ENCODE results near the gene SNTG2. TPM values are rescaled to one million over a fixed set of nuclear protein-coding genes. Genes with fewer than 3 reads are reported as not detected.
"Not testable (repeated sequence)": the region's sequence is repeated elsewhere in the genome, so short reads cannot be mapped to it uniquely, and the experiment has no call there.

Gene SNTG2
- total RNA-seq, 4 donors from 2014 or later: 1.7 to 5.9 (median 2.0) TPM; not detected in 1

DNA sequence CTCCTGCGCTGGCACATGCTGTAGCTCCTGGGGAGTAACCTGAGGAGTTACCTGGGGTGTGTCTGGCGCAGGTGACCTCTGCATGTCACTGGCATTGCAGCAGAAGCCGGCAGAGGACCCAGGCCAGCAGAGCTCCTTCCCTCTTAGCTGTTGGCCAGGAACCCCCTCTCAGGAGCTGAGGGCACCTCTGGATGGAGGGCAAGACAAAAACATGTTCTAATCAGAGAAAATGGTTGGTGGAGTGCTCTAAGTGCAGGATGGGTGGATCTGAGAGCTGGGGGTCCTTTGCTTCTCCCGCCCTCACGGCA lies 44.9 kb upstream of the SNTG2 start:
- no peaks in the 10 kb centered on the region for H3K36me3 ChIP-seq
- H3K27me3 ChIP-seq: peaks cover 0 to 12% (median 0%) of the 10 kb centered on the region in 4 donors
- TF ChIP-seq POLR2A (IDR thresholded peaks at IDR 0.05): no peak
- TF ChIP-seq, protein P1, sequence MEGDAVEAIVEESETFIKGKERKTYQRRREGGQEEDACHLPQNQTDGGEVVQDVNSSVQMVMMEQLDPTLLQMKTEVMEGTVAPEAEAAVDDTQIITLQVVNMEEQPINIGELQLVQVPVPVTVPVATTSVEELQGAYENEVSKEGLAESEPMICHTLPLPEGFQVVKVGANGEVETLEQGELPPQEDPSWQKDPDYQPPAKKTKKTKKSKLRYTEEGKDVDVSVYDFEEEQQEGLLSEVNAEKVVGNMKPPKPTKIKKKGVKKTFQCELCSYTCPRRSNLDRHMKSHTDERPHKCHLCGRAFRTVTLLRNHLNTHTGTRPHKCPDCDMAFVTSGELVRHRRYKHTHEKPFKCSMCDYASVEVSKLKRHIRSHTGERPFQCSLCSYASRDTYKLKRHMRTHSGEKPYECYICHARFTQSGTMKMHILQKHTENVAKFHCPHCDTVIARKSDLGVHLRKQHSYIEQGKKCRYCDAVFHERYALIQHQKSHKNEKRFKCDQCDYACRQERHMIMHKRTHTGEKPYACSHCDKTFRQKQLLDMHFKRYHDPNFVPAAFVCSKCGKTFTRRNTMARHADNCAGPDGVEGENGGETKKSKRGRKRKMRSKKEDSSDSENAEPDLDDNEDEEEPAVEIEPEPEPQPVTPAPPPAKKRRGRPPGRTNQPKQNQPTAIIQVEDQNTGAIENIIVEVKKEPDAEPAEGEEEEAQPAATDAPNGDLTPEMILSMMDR (IDR thresholded peaks at IDR 0.05): no peak
- no peak overlapping the region for H3K27ac ChIP-seq
- intact Hi-C loops (cut with DNase I): no loop called here
- no peaks in the 10 kb centered on the region for H3K4me1 ChIP-seq
- no peaks in the 10 kb centered on the region for H3K9me3 ChIP-seq
- no peak for DNase-seq
- H3K4me3 ChIP-seq: no peak overlapping the region
- 81 to 82% methylated on average over 3 of the region's 5 CpGs for WGBS, 2 donors

DNA sequence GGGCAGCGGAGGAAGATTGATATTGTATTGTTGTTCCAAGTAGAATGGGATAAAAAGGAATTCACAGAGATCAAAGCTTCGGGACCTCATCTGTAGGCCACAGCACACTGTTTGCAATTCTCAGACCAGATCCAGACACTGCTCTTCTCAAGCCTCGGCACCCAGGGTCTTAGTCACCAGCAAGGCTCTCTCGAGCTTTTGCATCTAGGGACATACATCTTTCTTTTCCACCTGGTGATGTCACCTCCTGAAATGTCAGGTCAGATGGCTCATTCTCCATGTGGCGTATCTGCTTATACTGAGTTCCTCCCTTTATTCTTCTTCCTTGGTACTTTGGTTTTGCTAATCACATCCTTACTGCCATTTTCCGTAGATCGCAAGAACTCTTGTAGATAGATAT lies 42.9 kb upstream of the SNTG2 start:
- WGBS, 2 donors: 73 to 74% methylated on average over 7 of the region's 7 CpGs
- no peak for TF ChIP-seq POLR2A (IDR thresholded peaks at IDR 0.05)
- TF ChIP-seq, protein P1 (IDR thresholded peaks at IDR 0.05): no peak
- no peak overlapping the region for H3K27ac ChIP-seq
- H3K27me3 ChIP-seq: peaks cover 0 to 12% (median 0%) of the 10 kb centered on the region in 4 donors
- no peak for DNase-seq
- no peaks in the 10 kb centered on the region for H3K4me1 ChIP-seq
- H3K36me3 ChIP-seq: no peaks in the 10 kb centered on the region
- no peak overlapping the region for H3K4me3 ChIP-seq
- no peaks in the 10 kb centered on the region for H3K9me3 ChIP-seq
- intact Hi-C loops (cut with DNase I): no loop called here

DNA sequence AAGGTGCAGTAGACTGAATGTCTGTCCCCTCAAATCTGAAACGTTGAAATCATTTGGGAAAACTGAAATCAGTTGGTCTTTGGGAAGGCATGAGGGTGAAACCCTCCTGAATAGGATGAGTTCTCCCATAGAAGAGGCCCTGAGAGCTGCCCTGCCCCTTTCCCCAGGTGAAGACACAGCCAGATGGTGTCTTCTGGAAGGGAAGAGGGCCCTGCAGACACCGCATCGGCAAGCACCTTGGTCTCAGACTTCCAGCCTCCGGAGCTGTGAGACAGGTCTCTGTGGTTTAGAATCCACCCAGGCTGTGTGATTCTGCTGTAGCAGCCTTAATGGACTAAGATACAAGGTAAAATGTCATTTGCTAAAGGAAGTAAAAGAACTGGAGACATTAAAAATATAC lies 42.1 kb upstream of the SNTG2 start:
- DNase-seq: no peak
- no peaks in the 10 kb centered on the region for H3K36me3 ChIP-seq
- no peaks in the 10 kb centered on the region for H3K4me1 ChIP-seq
- TF ChIP-seq, protein P1 (IDR thresholded peaks at IDR 0.05): no peak
- H3K27me3 ChIP-seq: peaks cover 0 to 12% (median 0%) of the 10 kb centered on the region in 4 donors
- WGBS, 2 donors: 62 to 72% methylated on average over 1 to 4 of the region's 4 CpGs
- no peaks in the 10 kb centered on the region for H3K9me3 ChIP-seq
- intact Hi-C loops (cut with DNase I): no loop called here
- H3K27ac ChIP-seq: no peak overlapping the region
- H3K4me3 ChIP-seq: no peak overlapping the region

DNA sequence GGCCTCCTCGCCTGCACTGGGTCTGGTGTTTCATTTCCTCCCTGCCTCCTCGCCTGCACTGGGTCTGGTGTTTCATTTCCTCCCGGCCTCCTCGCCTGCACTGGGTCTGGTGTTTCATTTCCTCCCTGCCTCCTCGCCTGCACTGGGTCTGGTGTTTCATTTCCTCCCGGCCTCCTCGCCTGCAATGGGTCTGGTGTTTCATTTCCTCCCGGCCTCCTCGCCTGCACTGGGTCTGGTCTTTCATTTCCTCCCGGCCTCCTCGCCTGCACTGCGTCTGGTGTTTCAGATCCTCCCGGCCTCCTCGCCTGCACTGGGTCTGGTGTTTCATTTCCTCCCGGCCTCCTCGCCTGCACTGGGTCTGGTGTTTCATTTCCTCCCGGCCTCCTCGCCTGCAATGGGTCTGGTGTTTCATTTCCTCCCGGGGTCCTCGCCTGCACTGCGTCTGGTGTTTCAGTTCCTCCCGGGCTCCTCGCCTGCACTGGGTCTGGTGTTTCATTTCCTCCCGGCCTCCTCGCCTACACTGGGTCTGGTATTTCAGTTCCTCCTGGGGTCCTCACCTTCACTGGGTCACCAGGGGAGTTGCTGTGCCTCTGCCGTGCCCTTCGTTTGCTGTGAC lies 40.8 kb upstream of the SNTG2 start:
- H3K4me1 ChIP-seq; H3K4me3 ChIP-seq; H3K36me3 ChIP-seq; DNase-seq; H3K27ac ChIP-seq; H3K9me3 ChIP-seq; intact Hi-C loops (cut with DNase I): not testable (repeated sequence)
- 78% methylated on average over 26 of the region's 27 CpGs for WGBS, 2 donors
- peaks cover 0 to 10% (median 0%) of the 10 kb centered on the region in 4 donors for H3K27me3 ChIP-seq

DNA sequence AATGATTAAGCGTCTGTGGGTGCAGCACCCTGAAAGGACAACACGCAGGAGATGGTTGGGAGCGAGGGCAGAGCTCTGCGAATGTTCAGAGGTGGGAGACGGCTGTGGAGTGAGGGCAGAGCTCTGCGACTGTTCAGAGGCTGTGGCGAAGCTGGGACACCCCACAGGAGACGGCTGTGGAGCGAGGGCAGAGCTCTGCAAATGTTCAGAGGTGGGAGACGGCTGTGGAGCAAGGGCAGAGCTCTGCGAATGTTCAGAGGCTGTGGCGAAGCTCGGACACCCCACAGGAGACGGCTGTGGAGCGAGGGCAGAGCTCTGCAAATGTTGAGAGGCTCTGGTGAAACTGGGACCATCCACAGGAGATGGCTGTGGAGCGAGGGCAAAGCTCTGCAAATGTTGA lies 40.0 kb upstream of the SNTG2 start:
- no peak overlapping the region for H3K27ac ChIP-seq
- TF ChIP-seq, protein P1 (IDR thresholded peaks at IDR 0.05): no peak
- no peak for TF ChIP-seq POLR2A (IDR thresholded peaks at IDR 0.05)
- no peak for DNase-seq
- no peaks in the 10 kb centered on the region for H3K4me1 ChIP-seq
- no peak overlapping the region for H3K4me3 ChIP-seq
- 80 to 87% methylated on average over 13 to 16 of the region's 16 CpGs for WGBS, 2 donors
- H3K9me3 ChIP-seq: no peaks in the 10 kb centered on the region
- intact Hi-C loops (cut with DNase I): no loop called here
- no peaks in the 10 kb centered on the region for H3K36me3 ChIP-seq
- H3K27me3 ChIP-seq: peaks cover 0 to 2% (median 0%) of the 10 kb centered on the region in 4 donors

DNA sequence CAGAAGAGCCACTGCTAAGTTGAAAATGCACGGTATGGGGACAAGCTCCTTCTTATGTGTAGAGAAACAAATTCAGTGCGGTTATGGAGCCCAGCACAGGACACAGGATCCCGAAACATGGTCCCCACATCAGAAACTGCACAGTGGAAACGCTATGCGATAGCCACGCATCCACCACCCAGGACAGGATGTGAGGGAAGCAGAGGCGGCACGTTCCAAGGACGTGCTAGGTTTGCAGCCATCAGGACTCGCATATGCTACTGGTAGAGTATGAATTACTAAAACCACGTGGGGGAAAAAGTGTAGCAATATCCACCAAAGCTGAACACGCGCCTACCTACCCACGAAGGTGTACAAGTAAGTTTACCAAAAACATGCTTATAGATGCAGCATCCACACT lies 34.7 kb upstream of the SNTG2 start:
- 86 to 87% methylated on average over 14 of the region's 14 CpGs for WGBS, 2 donors
- H3K4me1 ChIP-seq: no peaks in the 10 kb centered on the region
- TF ChIP-seq, protein P1 (IDR thresholded peaks at IDR 0.05): no peak
- no peak for TF ChIP-seq POLR2A (IDR thresholded peaks at IDR 0.05)
- H3K36me3 ChIP-seq: no peaks in the 10 kb centered on the region
- intact Hi-C loops (cut with DNase I): no loop called here
- no peak overlapping the region for H3K4me3 ChIP-seq
- H3K27ac ChIP-seq: no peak overlapping the region
- no peaks in the 10 kb centered on the region for H3K9me3 ChIP-seq
- peaks cover 0 to 16% (median 0%) of the 10 kb centered on the region in 4 donors for H3K27me3 ChIP-seq
- DNase-seq: no peak

All from esophagus squamous epithelium (tissue), 5 donors.